Measurements from ENCODE around the gene CYP4F8. TPM values are rescaled to one million over a fixed set of nuclear protein-coding genes. Genes with fewer than 3 reads are reported as not detected.

Gene CYP4F8
- total RNA-seq, 1 experiment from 2014 or later = not detected

- Mint-ChIP-seq H3K27ac (no peak overlapping the region), H3K4me3 (no peak overlapping the region), H3K36me3 (peaks cover 27% of the 10 kb centered on the region), H3K9me3 (peaks cover 54% of the 10 kb centered on the region), H3K4me1 (no peaks in the 10 kb centered on the region), H3K27me3 (ENCODE audit: low read depth) (peaks cover 6% of the 10 kb centered on the region)
- TF ChIP-seq E2F5 (CRISPR knock-in tag; IDR thresholded peaks at IDR 0.05) (no peak), PRRX2 (CRISPR knock-in tag; IDR thresholded peaks at IDR 0.05) (no peak), ZNF121 (CRISPR knock-in tag; IDR thresholded peaks at IDR 0.05) (no peak), OVOL2 (CRISPR knock-in tag; IDR thresholded peaks at IDR 0.05; ENCODE audit: borderline replicate concordance) (no peak), TEAD4 (CRISPR knock-in tag; IDR thresholded peaks at IDR 0.05) (no peak), ZBTB43 (CRISPR knock-in tag; IDR thresholded peaks at IDR 0.05) (no peak), SMAD4 (CRISPR knock-in tag; IDR thresholded peaks at IDR 0.05) (no peak), ZNF317 (CRISPR knock-in tag; IDR thresholded peaks at IDR 0.05; ENCODE audit: borderline replicate concordance, low read depth) (no peak), ZNF671 (CRISPR knock-in tag; IDR thresholded peaks at IDR 0.05) (no peak), FOXP4 (CRISPR knock-in tag; IDR thresholded peaks at IDR 0.05) (no peak), E2F1 (CRISPR knock-in tag; IDR thresholded peaks at IDR 0.05) (no peak), AR (CRISPR knock-in tag; IDR thresholded peaks at IDR 0.05) (no peak), ZNF138 (CRISPR knock-in tag; conservative IDR thresholded peaks at IDR 0.05) (no peak), TEAD1 (CRISPR knock-in tag; IDR thresholded peaks at IDR 0.05) (no peak), MXD4 (CRISPR knock-in tag; IDR thresholded peaks at IDR 0.05; ENCODE audit: borderline replicate concordance) (no peak), E2F4 (CRISPR knock-in tag; IDR thresholded peaks at IDR 0.05; ENCODE audit: borderline replicate concordance, low read depth) (no peak), EMX1 (CRISPR knock-in tag; IDR thresholded peaks at IDR 0.05) (no peak), PRDM15 (CRISPR knock-in tag; IDR thresholded peaks at IDR 0.05) (no peak), ZNF532 (CRISPR knock-in tag; IDR thresholded peaks at IDR 0.05; ENCODE audit: borderline replicate concordance) (no peak)
- ChIA-PET POLR2A (interaction anchor here (0.6 kb wide), 1 partner anchor 1419 kb away, joined by 3 read pairs; no protein-coding TSS in a partner anchor), CTCF (no interaction called here)
- ATAC-seq = no peak
- DNase-seq (ENCODE audit: low spot score) = no peak
Observed at GRCh38 chr19:15633082-15633835, 18.2 kb downstream of the CYP4F8 start.

Measured in WTC11 (cell line).